HG02610 (cell line): Measurements from ENCODE around the gene WDR1.

Experiments
- ATAC-seq: cut with Tn5 transposase; IDR thresholded peaks from one replicate; pipeline ENCODE4 v1.9.1; 2021; ENCODE audit warnings: mild to moderate bottlenecking, moderate library complexity; ENCODE audit not compliant: unreplicated experiment

The WDR1 gene

DNA sequence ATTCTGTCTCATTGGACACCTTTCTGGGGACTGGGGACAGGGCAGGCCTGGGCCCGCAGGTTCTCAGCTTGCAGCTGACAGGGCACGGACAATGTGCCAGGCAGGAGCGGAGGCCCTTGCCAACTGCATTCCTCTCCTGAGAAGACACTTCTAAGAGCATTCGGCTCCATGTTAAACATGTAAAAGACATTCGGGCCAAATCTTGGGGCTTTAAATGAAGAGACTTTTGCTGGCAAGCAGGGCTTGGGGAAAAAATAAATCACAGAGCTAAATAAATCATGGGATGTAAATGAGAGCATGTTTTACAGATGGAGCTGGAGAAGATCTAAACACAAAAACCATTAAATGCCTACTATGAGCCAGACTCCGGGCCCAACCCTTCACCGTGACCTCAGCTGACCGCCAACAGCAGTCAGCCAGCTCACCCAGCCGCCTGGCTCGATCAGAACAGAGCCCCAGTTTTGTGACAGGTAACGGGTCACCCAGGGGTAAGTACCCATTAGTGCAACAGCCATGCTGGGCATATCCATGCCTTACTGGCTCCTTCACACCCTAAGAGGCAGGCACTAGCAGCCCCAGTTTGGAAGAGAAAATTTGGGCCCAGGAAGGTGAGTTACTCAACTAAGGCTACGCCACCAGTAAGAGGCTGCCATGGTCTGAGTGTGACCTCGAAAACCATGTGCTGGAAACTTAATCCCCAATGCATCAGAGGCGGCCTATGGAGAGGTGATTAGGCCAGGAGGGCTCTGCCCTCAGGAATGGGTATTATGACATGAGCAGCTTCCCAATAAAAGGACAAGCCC, 14.7 kb downstream of the WDR1 start:
- no peak for ATAC-seq

DNA sequence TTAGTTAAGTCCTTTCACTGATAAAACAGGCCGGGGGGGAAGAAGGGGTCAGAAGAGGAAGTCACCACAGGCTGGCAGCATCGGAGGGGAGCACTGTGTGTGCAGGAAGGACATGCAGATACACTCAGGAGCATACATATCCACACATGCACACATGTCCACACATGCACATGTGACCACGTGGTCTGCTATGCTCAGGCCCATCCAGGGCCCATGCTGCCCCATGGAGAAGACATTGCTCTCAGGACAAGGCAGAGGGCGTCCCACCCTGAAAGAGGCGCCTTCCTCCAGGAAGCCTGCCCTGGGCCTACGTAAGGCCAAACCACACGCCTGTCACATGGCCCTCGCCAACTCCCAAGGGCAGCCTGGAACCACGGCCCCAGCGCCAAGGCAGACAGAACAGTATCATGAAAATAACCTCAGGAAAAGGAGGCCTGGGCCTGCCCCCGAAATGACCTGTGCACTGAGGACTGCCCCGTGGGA, 15.8 kb downstream of the WDR1 start:
- ATAC-seq: no peak

DNA sequence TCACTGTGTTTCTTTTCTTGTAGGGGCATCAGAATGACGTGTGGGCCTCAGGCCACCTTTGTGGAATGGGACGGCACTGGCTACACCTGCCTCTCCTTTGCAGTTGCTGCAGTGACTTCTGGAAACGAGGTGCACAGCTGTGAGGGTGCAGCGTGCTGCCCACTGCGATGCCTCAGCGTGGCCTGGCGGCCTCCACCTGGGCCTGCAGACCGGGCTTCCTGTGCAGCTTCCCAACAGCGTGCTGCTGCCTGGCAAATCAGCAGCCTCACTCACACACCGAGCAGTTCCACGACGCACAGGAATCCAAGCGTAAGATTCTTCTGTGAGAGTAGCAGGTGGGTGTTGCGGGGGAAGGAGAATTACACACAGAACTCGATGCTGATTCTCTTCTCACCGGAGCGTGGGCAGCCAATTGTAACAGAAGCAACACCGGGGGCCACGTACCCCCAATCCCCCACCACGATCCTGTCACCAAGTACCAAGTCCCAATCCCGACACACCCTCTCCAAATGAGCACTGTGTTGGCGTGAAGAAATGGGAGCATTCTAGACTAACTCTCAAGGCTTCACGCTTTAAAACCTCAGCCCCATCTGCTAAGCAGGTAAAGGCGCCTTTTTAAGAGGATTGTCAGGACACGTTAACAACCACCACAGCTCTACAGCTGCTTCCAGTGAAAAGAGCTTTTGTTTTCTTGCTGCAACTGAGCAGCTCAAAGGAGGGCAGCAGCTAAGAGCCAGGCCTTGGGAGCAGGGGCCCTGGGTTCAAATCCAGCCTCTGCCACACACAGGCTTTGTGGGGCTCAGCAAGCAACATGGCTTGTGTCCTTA, 16.9 kb downstream of the WDR1 start:
- ATAC-seq: no peak

DNA sequence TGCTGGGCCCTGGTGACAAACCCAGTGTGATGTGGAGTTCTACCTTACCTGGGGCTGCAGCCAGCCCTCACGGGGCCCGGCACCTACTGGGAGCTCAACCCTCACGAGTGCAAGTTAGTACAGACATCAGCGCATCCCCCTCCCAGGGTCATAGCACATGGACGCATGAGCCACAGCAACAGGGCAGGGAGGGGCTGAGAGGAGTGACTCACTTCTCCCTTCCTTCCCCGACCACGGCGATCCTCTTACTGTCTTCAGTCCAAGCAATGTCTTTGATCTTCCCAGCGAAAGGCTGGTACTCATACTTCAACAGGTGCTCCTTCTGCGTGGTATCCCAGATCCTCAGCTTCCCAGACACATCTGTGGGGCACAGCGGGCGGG, 17.8 kb downstream of the WDR1 start:
- no peak for ATAC-seq

DNA sequence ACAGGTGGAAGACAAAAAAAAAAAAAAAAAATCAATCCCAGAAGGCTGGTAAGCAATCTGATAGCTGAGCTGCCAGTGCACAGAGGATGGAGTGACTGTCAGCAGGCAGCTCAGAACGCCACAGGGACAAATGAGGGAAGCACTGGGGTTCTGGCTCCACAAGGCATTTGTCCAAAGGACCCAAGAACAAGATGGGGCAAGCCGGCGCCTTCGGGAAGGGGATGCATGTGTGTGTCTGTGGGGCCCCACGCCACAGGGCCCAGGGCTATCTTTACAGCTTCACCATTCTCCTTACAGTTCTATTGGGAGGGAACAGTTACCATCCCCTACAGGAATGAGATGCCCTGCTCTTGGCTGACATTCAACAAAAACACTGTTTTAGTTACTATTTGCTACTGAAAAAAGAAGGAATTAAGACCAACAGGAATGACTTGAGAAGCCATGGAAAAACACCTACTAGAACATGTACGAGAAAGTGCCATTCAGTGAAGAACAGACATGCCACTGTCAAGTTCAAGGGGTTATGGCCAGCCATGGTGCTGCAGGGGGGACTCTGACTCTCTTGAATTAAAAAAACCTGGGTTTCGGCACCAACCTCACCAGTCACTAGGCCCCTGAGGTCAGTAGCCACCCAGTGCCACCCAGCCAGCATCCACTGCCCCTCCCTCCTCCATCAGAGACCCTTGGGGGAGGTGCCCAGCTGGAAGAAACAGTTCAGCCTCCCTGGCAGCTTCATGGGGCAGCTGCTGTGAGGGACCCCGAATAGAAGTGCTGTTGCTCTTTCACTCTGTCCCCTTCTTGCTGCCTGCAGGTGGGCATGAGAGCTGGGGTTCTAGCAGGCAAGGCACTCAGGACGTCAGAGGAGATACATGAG, 18.5 kb downstream of the WDR1 start:
- no peak for ATAC-seq

DNA sequence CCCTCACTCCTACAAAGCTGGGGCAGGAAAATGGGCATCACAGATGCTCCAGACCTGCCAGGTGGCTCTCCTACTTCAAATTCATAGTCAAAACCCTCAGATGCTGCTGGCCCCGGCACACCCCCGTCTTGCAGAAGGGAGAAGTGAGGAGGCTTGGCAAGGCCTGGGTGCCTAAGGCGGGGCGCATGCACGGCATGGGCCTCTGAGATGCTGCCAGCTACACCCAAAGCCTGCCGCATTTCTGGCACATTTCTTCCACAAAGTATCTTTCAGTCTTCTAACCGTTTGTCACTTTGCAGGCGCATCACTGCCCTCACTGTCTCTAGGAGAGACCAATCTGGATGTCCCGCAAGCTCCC, 19.6 kb downstream of the WDR1 start:
- no peak for ATAC-seq

DNA sequence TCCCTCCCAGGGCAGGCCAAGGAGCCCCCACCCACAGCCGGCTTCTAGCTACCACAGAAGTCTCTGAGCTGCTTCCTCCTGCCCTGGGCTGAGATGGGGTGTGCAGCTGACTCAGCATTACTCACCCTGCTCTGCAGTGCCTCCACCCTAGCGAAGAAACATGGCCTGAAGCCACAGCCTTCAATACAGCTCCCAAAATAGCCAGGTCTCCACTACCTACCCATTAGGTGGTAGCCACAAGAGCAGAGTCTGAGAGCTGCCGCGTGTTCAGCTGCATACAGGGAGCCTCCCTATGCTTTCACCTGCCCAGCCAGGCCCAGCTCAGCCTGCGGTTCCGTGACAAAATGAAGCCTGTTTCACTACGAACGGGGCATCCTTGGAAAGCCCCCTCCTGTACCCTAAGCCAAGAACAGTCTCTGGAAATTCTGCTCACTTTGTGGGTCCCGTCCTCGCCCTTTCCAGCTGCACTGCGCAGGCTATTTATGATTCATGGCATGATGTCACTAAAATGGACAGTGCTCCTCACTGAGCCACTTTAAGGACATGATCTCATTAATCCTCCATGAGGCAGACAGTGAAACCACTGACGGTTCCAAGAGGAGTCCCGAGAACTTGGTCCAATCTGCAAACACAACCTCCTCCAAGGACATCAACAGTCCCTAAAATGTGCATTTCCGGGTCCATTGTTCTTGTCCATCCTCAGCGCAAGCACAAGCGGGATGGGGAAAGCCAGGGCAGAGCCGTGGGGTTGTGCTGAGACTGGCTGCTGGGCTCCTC, 20.2 kb downstream of the WDR1 start:
- peak; percentile 88 for ATAC-seq

DNA sequence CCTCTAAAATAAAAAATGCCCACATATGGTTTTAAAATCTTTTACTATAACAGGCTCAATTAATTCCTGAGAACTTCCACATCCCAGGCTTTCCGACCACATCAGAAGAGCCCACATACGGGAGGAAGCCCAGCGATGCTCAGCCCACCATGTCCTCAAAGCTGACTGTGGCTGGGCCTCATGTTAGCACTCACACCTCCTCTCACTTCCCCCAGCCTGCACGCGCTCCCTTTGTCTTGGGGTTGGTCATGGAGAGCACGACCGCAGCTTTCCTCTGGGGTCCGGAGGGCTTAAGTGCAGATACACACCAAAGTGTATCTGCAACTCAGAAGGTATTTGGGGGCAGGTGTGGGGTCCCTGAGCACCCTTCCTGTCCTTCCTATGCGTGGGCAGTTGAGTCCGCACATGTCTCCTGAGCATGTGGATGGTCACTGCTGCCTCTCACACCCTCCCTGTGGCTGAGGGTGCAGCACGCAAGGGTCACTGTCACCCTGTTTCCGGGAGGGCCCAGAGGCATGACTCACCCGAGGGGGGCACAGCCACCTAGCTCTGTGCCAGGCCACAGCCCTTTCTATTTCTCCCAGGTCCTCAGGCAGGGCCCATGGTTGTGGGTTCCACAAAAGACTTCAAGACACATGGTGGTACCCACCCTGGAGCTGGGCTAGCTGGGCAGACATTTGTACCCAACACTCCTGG, 21.2 kb downstream of the WDR1 start:
- ATAC-seq: no peak

DNA sequence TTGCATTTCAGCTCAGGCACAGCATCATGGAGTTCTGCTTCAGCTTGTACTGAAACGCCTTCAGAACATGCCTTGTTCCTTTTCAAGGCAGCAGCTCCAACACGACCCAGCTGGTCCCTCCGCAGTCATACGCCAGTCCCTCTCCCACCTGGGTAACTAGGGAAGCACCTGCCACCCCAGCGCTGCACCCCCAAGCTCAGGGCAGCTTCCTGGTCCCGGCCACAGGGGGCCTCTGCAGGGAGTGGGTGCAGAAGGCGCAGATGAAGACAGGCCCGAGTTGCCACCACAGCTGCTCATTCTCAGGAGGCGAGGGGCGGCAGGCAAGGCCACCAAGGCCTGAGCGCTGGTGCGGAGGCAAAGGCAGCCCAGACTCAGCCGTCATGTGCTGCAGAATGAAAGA, 21.8 kb downstream of the WDR1 start:
- ATAC-seq: no peak

DNA sequence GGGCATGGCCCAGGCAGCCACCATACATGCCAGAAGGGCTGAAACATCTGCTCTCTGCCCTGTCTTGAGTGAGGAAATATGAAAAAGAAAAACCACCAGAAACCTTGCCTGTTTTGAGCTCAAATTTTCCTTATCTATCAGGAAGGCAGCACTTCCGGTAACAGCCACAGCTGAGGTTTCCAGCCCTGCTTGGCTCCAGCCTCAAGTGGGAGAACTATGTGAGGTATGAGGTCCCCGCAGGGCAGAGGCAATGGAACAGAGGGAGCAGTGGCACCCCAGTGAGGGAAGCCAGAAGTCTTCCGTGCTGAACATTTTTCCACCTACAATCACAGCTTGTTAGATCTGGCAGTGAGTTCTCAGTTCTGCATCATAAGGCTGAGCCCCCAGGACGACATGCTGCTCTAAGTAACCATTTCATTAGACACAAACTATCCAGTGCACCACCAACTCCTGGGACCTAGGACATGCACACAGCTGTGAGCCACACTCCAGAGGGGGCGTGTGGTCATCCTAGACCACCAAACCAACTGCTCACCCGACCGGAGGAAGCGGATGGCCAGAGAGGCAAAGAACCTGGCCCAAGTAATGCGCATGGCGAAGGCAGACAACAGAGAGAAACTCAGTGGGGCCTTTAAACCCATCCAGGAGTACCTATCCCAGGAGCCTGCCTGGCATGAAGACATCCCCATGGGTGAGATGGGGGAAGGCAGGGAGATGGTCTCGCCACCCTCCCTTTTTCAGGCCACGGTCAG, 22.6 kb downstream of the WDR1 start:
- no peak for ATAC-seq

DNA sequence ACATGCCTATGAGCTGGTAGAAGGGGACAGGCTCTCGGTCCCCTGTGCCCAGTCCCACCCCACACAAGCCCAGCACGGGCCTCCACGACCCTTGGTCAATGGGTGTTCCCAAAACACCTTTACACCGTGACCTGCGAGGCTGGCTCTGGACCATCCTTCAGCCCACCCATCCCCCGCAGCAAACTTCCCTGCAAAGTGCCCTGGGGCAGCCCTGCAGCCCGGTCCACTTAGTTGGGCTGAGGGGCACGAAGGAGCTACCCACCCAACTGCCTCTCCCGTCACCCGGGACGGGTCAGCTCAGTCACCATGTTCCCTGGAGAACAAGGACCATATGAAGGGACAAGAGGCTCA, 23.4 kb downstream of the WDR1 start:
- no peak for ATAC-seq

DNA sequence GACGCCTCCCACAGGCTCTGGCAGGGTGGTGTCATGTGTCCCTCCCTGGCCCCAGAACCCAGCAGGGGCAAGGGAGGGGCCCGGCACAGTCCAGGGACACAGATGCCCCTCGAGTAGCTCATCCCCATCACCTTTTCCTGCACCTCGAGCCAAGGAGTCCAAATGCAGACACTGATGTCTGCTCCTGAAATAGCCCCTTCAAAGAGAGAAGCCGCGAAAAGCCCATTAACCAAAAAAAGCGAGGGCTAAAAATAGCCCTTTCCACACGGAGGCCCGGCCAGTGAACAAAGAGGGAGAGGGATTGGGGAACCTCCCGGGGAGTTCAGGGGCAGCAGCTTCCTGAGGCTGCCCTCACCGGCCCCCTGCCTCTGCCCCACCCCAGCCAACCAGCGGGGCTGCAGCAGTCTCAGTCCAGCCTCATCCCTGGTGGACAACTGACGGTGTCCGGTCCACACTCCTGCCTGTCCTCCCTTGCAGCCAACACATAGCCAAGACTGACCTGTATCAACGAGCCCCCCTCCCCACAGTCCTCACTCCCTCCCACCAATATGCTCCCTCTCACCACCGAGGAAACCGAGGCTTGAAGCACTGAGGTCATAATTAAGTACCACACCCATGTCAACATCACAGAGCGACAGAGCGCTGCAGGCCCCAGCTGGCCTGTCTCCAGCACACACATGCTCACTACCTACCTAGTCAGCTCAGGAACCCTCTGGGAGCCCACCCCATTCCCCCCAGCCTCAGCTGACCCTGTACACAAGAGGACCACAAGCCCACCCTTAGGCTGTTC, 23.9 kb downstream of the WDR1 start:
- ATAC-seq: no peak

DNA sequence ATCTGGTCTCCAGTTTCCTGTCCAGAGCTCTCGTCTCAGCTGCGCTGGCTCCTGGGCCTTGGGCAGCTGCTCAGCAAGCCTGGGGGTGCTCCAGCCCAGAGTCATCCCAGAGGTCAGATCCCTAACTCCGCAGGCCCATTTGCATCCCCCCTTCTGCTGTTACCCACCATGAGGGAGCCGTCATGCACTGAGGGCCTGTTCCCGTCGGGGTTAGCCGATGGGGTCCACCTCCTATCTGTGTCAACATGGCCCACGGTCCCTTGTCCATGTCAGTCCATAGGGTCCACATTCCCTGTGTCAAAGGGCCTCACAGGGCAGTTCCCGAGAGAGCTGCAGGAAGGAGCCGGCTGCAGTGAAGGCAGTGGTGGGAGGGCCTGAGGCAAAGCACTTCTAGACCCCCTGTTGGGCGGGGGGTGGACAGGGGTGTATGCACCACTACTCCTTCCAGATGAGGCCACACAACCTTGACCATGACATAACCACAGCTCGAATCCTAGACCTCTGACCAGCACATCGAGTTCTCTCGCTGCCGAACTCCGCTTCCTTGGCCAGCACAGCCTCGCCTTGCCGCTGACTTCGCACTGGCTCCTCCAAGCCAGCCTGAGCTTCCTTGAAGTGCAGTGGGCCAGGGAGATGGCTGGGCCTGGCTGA, 24.9 kb downstream of the WDR1 start:
- no peak for ATAC-seq

DNA sequence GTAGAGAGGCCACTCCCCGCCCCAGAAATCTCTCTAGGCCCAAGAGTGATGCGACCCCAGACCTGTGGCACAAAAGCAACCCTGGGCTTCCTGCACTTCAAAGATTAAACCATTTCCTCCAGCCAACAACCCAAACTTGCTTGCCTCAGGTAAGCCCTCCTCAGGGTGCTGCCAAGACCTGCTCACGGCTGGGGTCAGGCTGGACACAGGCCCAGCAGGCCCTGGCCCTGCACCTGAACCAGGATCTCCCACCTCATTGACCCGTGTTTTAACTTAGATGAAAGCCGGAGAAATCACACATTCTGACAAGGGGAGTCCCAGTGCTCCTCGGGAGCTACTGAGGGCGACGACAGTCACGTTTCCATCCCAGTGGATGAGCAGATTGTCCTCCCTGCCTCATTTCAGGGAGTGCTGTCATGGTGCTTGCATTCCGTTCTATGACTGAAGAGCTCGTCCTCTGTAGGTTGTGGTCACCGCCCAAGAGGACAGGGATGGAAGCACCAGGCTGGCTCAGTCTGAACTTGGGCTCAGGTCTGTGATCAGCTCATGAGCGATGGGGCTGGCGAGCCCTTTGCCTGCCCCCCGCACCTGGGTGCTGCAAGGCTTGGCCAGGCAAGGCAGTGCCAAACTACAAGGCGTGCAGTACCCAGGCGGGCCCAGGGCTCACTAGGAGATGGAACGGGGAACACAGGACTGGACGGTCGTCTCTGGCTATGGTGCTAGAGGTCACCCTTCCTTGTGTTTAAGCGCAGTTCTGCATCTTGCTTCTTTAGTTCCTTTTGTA, 25.9 kb downstream of the WDR1 start:
- no peak for ATAC-seq

DNA sequence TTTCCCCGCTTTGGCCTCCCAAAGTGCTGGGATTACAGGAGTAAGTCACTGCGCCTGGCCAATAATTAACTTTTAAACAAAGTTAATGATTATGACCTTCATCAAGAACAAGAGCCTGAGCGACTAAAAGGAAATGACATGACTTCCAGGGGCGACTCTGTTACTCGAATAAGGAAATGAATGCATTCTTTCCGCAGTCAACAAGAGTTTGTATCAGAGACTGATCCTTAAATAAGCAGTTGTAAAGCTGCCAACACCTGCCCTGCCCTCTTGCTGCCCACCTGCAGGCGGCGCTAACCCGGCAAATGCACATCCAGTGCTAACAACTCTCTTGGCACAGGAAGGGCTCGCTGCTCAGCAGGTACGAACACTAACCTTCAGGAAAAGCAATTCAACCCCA, 27.3 kb downstream of the WDR1 start:
- ATAC-seq: no peak

DNA sequence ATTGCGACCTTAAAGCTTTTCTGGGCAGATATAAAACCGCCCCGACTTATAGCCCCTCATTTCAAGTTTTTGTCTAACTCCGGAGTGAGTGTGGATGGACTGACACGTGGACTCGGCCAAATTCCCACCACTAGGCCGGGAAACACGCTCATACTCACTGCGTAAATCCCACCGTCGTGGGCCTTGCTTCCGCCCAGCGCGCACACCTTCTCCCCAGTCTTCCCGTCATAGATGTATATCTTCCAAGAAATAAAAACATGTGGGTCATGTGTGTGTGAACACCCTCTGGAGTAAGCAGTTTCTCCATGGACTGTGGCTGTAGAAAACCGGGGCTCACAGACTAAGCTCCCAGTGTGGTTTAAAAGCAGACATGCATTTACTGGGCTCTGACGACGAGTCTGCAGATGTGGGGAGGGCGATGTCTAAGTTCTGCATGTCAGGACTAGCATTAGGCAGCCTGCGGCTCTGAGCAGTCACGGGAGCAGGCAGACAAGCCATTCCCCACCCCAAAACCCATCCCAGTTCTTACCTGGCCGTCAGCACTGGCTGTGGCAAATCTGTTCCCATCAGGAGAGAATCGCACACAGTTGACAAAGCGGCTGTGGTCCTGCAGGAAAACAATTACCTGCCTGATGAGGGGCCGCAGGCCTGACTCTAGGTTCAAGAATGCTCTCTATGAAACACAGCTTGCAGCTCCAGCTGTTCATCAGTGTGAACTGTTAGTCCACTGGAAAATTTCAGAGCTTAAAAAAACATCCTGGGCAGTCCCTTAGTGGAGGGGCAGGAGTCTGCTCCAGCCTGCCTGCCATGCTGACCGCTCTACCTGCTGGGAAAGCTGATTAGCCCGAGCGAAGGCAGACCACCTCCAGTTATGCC, 28.2 kb downstream of the WDR1 start:
- ATAC-seq: no peak
